Hematopoietic multipotent progenitor cell treated with erythropoietin and hydrocortisone succinate and interleukin-3 and kit ligand, for 4 days (in vitro differentiated cells): ENCODE measurements around the gene FRMD4A.
A peak's percentile ranks its signal among the peaks of the same experiment; 100 is the strongest.
"Not testable (repeated sequence)": the region's sequence is repeated elsewhere in the genome, so short reads cannot be mapped to it uniquely, and the experiment has no call there.

Experiments used
- DNase-seq: peaks from one replicate; pipeline ENCODE4 v3.0.0-alpha.2; 2015

Gene FRMD4A

GRCh38 chr10:13795653-13796555 is 534.8 kb downstream of the FRMD4A start:
- DNase-seq = no peak

GRCh38 chr10:13794992-13795612 is 535.6 kb downstream of the FRMD4A start:
- no peak for DNase-seq

GRCh38 chr10:13792006-13792405 is 538.7 kb downstream of the FRMD4A start:
- DNase-seq = no peak

- DNase-seq = no peak
These were observed 539.2 kb downstream of the FRMD4A start for GRCh38 chr10:13791483-13791882.

- no peak for DNase-seq
These were observed 540.5 kb downstream of the FRMD4A start for GRCh38 chr10:13790196-13790595.

GRCh38 chr10:13789448-13789829 is 541.3 kb downstream of the FRMD4A start:
- no peak for DNase-seq

GRCh38 chr10:13788711-13789447 is 541.8 kb downstream of the FRMD4A start:
- no peak for DNase-seq

- no peak for DNase-seq
These were observed 542.5 kb downstream of the FRMD4A start for GRCh38 chr10:13788320-13788600.

GRCh38 chr10:13787015-13787421 is 543.7 kb downstream of the FRMD4A start:
- DNase-seq = peak; percentile 45

- no peak for DNase-seq
These were observed 546.7 kb downstream of the FRMD4A start for GRCh38 chr10:13784067-13784466.

GRCh38 chr10:13779748-13780147 is 551.0 kb downstream of the FRMD4A start:
- no peak for DNase-seq

GRCh38 chr10:13778693-13778960 is 552.1 kb downstream of the FRMD4A start:
- not testable (repeated sequence) for DNase-seq

GRCh38 chr10:13776861-13777311 is 553.8 kb downstream of the FRMD4A start:
- DNase-seq = peak; percentile 26

- DNase-seq = no peak
These were observed 554.6 kb downstream of the FRMD4A start for GRCh38 chr10:13775786-13776775.

GRCh38 chr10:13774303-13774893 is 556.3 kb downstream of the FRMD4A start:
- no peak for DNase-seq

- no peak for DNase-seq
These were observed 557.1 kb downstream of the FRMD4A start for GRCh38 chr10:13773496-13774170.

- DNase-seq = no peak
These were observed 557.7 kb downstream of the FRMD4A start for GRCh38 chr10:13773043-13773442.

- DNase-seq = no peak
These were observed 558.7 kb downstream of the FRMD4A start for GRCh38 chr10:13771992-13772391.

- no peak for DNase-seq
These were observed 559.8 kb downstream of the FRMD4A start for GRCh38 chr10:13770760-13771493.

- DNase-seq = peak; percentile 51
These were observed 560.8 kb downstream of the FRMD4A start for GRCh38 chr10:13769946-13770345.

GRCh38 chr10:13767676-13768178 is 563.0 kb downstream of the FRMD4A start:
- no peak for DNase-seq
